Mesendoderm (in vitro differentiated cells): Measurements from ENCODE around the gene GORAB.
A peak's percentile ranks its signal among the peaks of the same experiment; 100 is the strongest.

Source experiments
- DNase-seq: peaks from one replicate; pipeline ENCODE4 v3.0.0; 2013
- H2AK5ac ChIP-seq: 2 replicates; pipeline ENCODE4 v1.6.1; 2013; ENCODE audit warnings: low read length, inconsistent platforms
- H2BK120ac ChIP-seq: 2 replicates; pipeline ENCODE4 v1.6.1; 2013; ENCODE audit warnings: low read depth, mild to moderate bottlenecking, low read length, moderate library complexity, mixed read lengths
- H2BK15ac ChIP-seq: replicated peaks from 2 replicates; pipeline ENCODE4 v1.6.1; 2013; ENCODE audit warnings: low read depth, mild to moderate bottlenecking, moderate library complexity
- H2BK5ac ChIP-seq: 2 replicates; pipeline ENCODE4 v1.6.1; 2013; ENCODE audit warnings: low read length, inconsistent platforms
- H3K18ac ChIP-seq: 2 replicates; pipeline ENCODE4 v1.6.1; 2013; ENCODE audit warnings: mild to moderate bottlenecking, low read length, mixed read lengths
- H3K23ac ChIP-seq: one replicate; pipeline ENCODE4 v1.6.1; 2013; ENCODE audit warnings: low read length
- H3K27ac ChIP-seq: 2 replicates; pipeline ENCODE4 v1.5.1; 2013; ENCODE audit warnings: low read depth, mild to moderate bottlenecking, inconsistent platforms, low read length, moderate library complexity
- H3K27me3 ChIP-seq: 2 replicates; pipeline ENCODE4 v1.6.1; 2013; ENCODE audit warnings: low read length, control low read depth, mild to moderate bottlenecking, inconsistent platforms; ENCODE audit not compliant: insufficient read depth, poor library complexity
- H3K36me3 ChIP-seq: 2 replicates; pipeline ENCODE4 v1.6.1; 2013; ENCODE audit warnings: low read length, inconsistent platforms; ENCODE audit not compliant: control insufficient read depth, insufficient read depth
- H3K4ac ChIP-seq: one replicate; pipeline ENCODE4 v1.6.1; 2013; ENCODE audit warnings: low read depth, mild to moderate bottlenecking, low read length, moderate library complexity
- H3K4me1 ChIP-seq: 2 replicates; pipeline ENCODE4 v1.6.1; 2013; ENCODE audit warnings: low read depth, low read length, inconsistent platforms; ENCODE audit not compliant: control insufficient read depth
- H3K4me2 ChIP-seq: 2 replicates; pipeline ENCODE4 v1.6.1; 2013; ENCODE audit warnings: low read length
- H3K4me3 ChIP-seq: 2 replicates; pipeline ENCODE4 v1.5.1; 2013; ENCODE audit warnings: mild to moderate bottlenecking, low read length
- H3K56ac ChIP-seq: one replicate; pipeline ENCODE4 v1.6.1; 2013; ENCODE audit warnings: low read length
- H3K79me1 ChIP-seq: 2 replicates; pipeline ENCODE4 v1.6.1; 2013; ENCODE audit warnings: low read length, inconsistent platforms
- H3K79me2 ChIP-seq: 2 replicates; pipeline ENCODE4 v1.6.1; 2013; ENCODE audit warnings: mild to moderate bottlenecking, low read length; ENCODE audit not compliant: control insufficient read depth, insufficient read depth
- H3K9ac ChIP-seq: 2 replicates; pipeline ENCODE4 v1.6.1; 2013; ENCODE audit warnings: low read length, inconsistent platforms
- H4K5ac ChIP-seq: one replicate; pipeline ENCODE4 v1.6.1; 2013; ENCODE audit warnings: low read length
- H4K8ac ChIP-seq: one replicate; pipeline ENCODE4 v1.6.1; 2013; ENCODE audit warnings: low read depth, mild to moderate bottlenecking, control low read depth, low read length, moderate library complexity
- WGBS: extraction: QIAGEN DNeasy Blood & Tissue Kit; methylation state at CpG from one replicate; pipeline ENCODE4 v1.1.7; 2013; ENCODE audit warnings: low lambda C conversion rate, missing lambda C conversion rate; ENCODE audit not compliant: insufficient coverage; ENCODE audit errors: extremely low coverage; 5-methylcytosine and 5-hydroxymethylcytosine counted together

The GORAB gene

GRCh38 chr1:170558731-170559130, 26.8 kb downstream of the GORAB start:
- no peak for DNase-seq

GRCh38 chr1:170559166-170559565, 27.2 kb downstream of the GORAB start:
- Histone ChIP-seq H3K23ac (no peak overlapping the region), H3K4me1 (peaks cover 5% of the 10 kb centered on the region), H2BK120ac (no peak overlapping the region), H3K9ac (no peak overlapping the region), H3K79me2 (no peaks in the 10 kb centered on the region), H3K27me3 (no peaks in the 10 kb centered on the region), H3K4ac (no peak overlapping the region), H3K56ac (no peak overlapping the region), H3K4me3 (no peak overlapping the region), H3K18ac (no peak overlapping the region), H4K5ac (no peak overlapping the region), H2AK5ac (no peak overlapping the region), H3K27ac (no peak overlapping the region), H3K36me3 (no peaks in the 10 kb centered on the region), H2BK15ac (no peak overlapping the region), H4K8ac (no peak overlapping the region), H3K4me2 (no peak overlapping the region), H3K79me1 (no peaks in the 10 kb centered on the region), H2BK5ac (no peak overlapping the region)
- DNase-seq: no peak
- no CpG with 5 or more reads among the region's 2 CpGs for WGBS

More at GRCh38 chr1:170558731-170559130, 26.8 kb downstream of the GORAB start:
- Histone ChIP-seq H4K5ac (no peak overlapping the region), H3K79me1 (no peaks in the 10 kb centered on the region), H4K8ac (no peak overlapping the region), H3K18ac (no peak overlapping the region), H3K36me3 (no peaks in the 10 kb centered on the region), H3K9ac (no peak overlapping the region), H3K4ac (no peak overlapping the region), H2BK120ac (no peak overlapping the region), H3K27ac (no peak overlapping the region), H2BK5ac (no peak overlapping the region), H3K4me3 (no peak overlapping the region), H2BK15ac (no peak overlapping the region), H3K4me2 (no peak overlapping the region), H3K56ac (no peak overlapping the region), H2AK5ac (no peak overlapping the region), H3K23ac (no peak overlapping the region), H3K27me3 (no peaks in the 10 kb centered on the region), H3K4me1 (peaks cover 5% of the 10 kb centered on the region), H3K79me2 (no peaks in the 10 kb centered on the region)
- no CpG with 5 or more reads among the region's 5 CpGs for WGBS

GRCh38 chr1:170560681-170561285, 28.8 kb downstream of the GORAB start:
- Histone ChIP-seq H3K36me3 (no peaks in the 10 kb centered on the region), H3K79me2 (no peaks in the 10 kb centered on the region), H3K4me3 (no peak overlapping the region), H2BK15ac (peak overlapping the region; percentile 85), H4K5ac (no peak overlapping the region), H3K27me3 (no peaks in the 10 kb centered on the region), H3K56ac (no peak overlapping the region), H3K4ac (no peak overlapping the region), H3K27ac (no peak overlapping the region), H3K9ac (no peak overlapping the region), H3K4me1 (peaks cover 5% of the 10 kb centered on the region), H3K18ac (peak overlapping the region; percentile 60), H3K79me1 (no peaks in the 10 kb centered on the region), H4K8ac (no peak overlapping the region), H3K4me2 (no peak overlapping the region), H3K23ac (no peak overlapping the region), H2BK120ac (no peak overlapping the region), H2AK5ac (no peak overlapping the region), H2BK5ac (no peak overlapping the region)
- whole genome bisulfite sequencing: no CpG with 5 or more reads among the region's 4 CpGs
- no peak for DNase-seq

GRCh38 chr1:170562646-170563338, 30.8 kb downstream of the GORAB start:
- Histone ChIP-seq H2BK120ac (peak overlapping the region; percentile 78), H4K8ac (no peak overlapping the region), H2BK5ac (peak overlapping the region; percentile 65), H4K5ac (no peak overlapping the region), H3K4me3 (no peak overlapping the region), H3K4me2 (no peak overlapping the region), H3K56ac (peak overlapping the region; percentile 51), H3K23ac (no peak overlapping the region), H3K27ac (peak overlapping the region; percentile 72), H3K27me3 (no peaks in the 10 kb centered on the region), H3K79me1 (no peaks in the 10 kb centered on the region), H3K79me2 (no peaks in the 10 kb centered on the region), H3K36me3 (no peaks in the 10 kb centered on the region), H3K4me1 (peaks cover 5% of the 10 kb centered on the region), H3K18ac (peak overlapping the region; percentile 99), H3K4ac (peak overlapping the region; percentile 59), H2AK5ac (no peak overlapping the region), H2BK15ac (peak overlapping the region; percentile 78), H3K9ac (no peak overlapping the region)
- DNase-seq: peak; percentile 87
- no CpG with 5 or more reads among the region's 7 CpGs for WGBS

- no peaks in the 10 kb centered on the region for H3K36me3 ChIP-seq
Observed at GRCh38 chr1:170567214-170567613, 35.2 kb downstream of the GORAB start.

More at GRCh38 chr1:170567214-170567613, 35.2 kb downstream of the GORAB start:
- Histone ChIP-seq H3K18ac (no peak overlapping the region), H4K8ac (no peak overlapping the region), H3K4ac (no peak overlapping the region), H3K27me3 (no peaks in the 10 kb centered on the region), H2BK120ac (no peak overlapping the region), H3K9ac (no peak overlapping the region), H2BK5ac (no peak overlapping the region), H2AK5ac (no peak overlapping the region), H3K4me3 (no peak overlapping the region), H3K56ac (no peak overlapping the region), H3K4me2 (no peak overlapping the region), H2BK15ac (no peak overlapping the region), H3K79me1 (no peaks in the 10 kb centered on the region), H3K4me1 (peaks cover 5% of the 10 kb centered on the region), H3K27ac (no peak overlapping the region), H4K5ac (no peak overlapping the region), H3K79me2 (no peaks in the 10 kb centered on the region), H3K23ac (no peak overlapping the region)
- no peak for DNase-seq
- no CpG with 5 or more reads among the region's 3 CpGs for WGBS
